ENCODE results near the gene HBP1. TPM values are rescaled to one million over a fixed set of nuclear protein-coding genes. Genes with fewer than 3 reads are reported as not detected.
"Not testable (repeated sequence)": the region's sequence is repeated elsewhere in the genome, so short reads cannot be mapped to it uniquely, and the experiment has no call there.

HBP1 gene, protein sequence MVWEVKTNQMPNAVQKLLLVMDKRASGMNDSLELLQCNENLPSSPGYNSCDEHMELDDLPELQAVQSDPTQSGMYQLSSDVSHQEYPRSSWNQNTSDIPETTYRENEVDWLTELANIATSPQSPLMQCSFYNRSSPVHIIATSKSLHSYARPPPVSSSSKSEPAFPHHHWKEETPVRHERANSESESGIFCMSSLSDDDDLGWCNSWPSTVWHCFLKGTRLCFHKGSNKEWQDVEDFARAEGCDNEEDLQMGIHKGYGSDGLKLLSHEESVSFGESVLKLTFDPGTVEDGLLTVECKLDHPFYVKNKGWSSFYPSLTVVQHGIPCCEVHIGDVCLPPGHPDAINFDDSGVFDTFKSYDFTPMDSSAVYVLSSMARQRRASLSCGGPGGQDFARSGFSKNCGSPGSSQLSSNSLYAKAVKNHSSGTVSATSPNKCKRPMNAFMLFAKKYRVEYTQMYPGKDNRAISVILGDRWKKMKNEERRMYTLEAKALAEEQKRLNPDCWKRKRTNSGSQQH
- polyA plus RNA-seq, result 100 to 1,000 TPM in 1 of 3 donors, 10 to 100 TPM in 2; 42.8 to 107 (median 51.9) TPM

DNA sequence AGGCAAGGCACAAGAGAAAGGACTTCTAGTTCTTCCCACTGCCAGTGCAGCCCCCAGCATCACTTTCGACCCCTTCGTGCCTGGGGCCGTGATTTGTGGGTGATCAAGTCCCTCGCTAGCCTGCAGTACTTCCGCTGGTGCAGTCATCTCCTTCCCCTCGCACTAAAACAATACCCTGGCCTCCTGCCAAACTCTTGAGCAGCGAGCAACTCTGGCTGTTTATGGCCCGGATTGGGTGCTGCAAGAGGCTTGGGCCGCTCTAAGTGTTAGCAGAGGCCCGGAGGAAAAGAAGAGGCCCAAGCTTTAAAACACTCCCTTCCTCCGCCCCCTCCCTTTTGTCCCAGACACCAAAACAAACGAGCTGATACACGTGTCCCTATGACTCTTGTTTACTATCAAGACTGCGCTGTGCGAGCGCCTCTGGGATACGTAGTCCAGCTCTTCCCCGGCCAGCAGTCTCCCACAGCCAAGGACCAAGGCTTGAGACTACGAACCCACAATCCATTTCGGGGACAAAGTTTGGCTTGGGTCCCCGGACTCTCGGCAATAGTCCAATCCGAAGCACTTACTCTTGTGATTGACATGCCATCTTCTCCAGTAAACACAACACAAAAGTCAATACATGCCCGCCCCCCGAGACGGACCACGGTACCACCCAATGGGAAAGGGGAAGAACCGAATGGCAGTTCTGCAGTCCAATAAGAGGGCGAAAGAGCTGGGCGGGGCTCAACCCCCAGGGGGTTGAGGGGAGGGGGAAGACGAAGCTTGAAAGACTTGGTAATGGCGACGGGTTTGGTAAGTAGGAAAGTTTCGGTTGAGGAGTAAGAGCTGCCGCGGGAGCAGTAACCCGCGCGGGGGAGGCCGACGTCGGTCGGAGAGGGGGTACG lies at the start of gene HBP1:
Gene HBP1, plus strand, starts transcription at position 771 of the 887 bp plus-strand sequence. CDS start 10,891 bp downstream, outside the sequence.
- peaks cover 41 to 59% of the 10 kb centered on the region in 2 donors for H3K4me1 Mint-ChIP-seq
- DNase-seq, result peak; percentile 99
- no peaks in the 10 kb centered on the region for H3K9me3 Mint-ChIP-seq
- peak within 1 kb of the TSS; percentile 97 to 100 (median 99) for H3K27ac Mint-ChIP-seq
- peak within 1 kb of the TSS; percentile 91 to 100 (median 96) for H3K4me3 Mint-ChIP-seq
- H3K27me3 Mint-ChIP-seq (ENCODE audit: low read depth in 3 of 3), result peaks cover 14 to 26% (median 23%) of the 10 kb centered on the region in 3 donors
- no peaks in the 10 kb centered on the region for H3K36me3 Mint-ChIP-seq

- Mint-ChIP-seq H3K4me1 (no peaks in the 10 kb centered on the region), H3K36me3 (no peaks in the 10 kb centered on the region), H3K27ac (no peak overlapping the region), H3K4me3 (no peak overlapping the region), H3K27me3 (ENCODE audit: low read depth in 3 of 3) (peaks cover 0 to 11% (median 3%) of the 10 kb centered on the region in 3 donors), H3K9me3 (no peaks in the 10 kb centered on the region)
- no peak for DNase-seq
Measured at GRCh38 chr7:107119376-107120105, 49.3 kb upstream of the HBP1 start.

GRCh38 chr7:107122486-107122911 lies 46.3 kb upstream of the HBP1 start:
- Mint-ChIP-seq H3K27me3 (ENCODE audit: low read depth in 3 of 3) (peaks cover 0 to 15% (median 10%) of the 10 kb centered on the region in 3 donors), H3K9me3 (no peaks in the 10 kb centered on the region), H3K36me3 (no peaks in the 10 kb centered on the region), H3K4me1 (peaks cover 17 to 24% of the 10 kb centered on the region in 2 donors), H3K4me3 (no peak overlapping the region), H3K27ac (no peak overlapping the region)
- DNase-seq, result no peak

DNA sequence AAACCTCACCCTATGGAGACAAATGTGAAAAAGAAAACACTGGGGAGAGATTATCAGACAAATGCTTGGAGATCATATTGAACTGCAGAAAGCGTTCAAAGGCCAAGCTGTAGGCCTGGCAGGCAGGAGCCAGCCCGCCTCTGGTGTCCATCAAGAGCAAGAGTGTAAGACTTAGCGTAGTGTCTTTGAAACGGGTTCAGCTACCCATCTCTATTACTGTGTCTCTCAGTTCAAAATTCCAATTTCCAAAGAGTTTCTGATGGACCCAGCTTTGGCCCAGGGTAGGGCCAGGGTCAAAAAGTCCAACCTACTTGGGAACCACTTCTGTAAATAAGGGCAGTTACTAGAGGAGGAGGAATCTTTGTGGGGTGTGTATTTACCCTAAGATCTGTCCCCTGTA lies 45.4 kb upstream of the HBP1 start:
- Mint-ChIP-seq H3K9me3 (no peaks in the 10 kb centered on the region), H3K4me3 (no peak overlapping the region), H3K36me3 (no peaks in the 10 kb centered on the region), H3K27ac (no peak overlapping the region), H3K4me1 (peaks cover 17 to 24% of the 10 kb centered on the region in 2 donors), H3K27me3 (ENCODE audit: low read depth in 3 of 3) (peaks cover 0 to 11% (median 10%) of the 10 kb centered on the region in 3 donors)
- no peak for DNase-seq

DNA sequence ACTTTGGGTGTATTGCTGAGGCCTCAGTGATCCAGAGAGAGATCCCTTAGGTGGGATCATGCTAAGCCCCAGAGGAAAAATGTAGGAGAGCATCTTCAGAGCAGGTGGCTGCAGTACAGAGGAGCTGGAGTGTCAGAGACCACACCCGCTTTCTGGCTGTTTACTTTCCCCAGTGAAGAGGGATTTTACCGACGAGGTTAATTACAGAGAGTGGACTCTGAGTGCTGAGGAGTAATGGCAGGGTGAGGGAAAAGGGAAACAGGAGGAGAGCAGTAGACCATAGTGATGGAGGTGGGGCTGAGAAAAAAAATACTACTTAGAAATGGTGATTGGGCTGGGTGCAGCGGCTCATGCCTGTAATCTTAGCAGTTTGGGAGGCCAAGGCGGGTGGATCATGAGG lies 43.3 kb upstream of the HBP1 start:
- no peak for DNase-seq
- Mint-ChIP-seq H3K27me3 (ENCODE audit: low read depth in 3 of 3) (peaks cover 0 to 8% (median 4%) of the 10 kb centered on the region in 3 donors), H3K4me3 (peak overlapping the region; percentile 68 to 88 (median 84)), H3K27ac (peak overlapping the region; percentile 62 to 93 (median 91)), H3K9me3 (no peaks in the 10 kb centered on the region), H3K36me3 (no peaks in the 10 kb centered on the region), H3K4me1 (peaks cover 17 to 24% of the 10 kb centered on the region in 2 donors)

DNA sequence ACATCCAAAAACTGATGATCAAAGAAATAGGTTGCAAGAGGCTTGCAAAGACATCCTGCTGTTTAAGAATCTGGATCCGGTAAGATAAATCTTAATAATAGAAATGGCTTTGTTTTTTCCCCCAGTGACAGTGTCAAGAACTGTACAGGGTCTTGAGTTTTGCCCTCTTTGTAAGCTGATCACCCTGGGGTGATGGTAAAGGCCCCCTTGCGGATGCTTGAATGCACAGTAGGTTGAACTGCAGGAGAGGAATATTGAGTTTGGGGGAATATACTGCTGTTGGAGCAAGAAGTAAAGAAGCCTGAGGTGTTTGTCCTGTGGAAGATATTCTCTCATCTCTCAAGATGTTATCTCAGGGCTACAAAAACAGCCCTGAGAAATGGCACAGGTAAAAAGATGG lies 40.6 kb upstream of the HBP1 start:
- peaks cover 17 to 24% of the 10 kb centered on the region in 2 donors for H3K4me1 Mint-ChIP-seq
- H3K9me3 Mint-ChIP-seq, result peaks cover 0 to 1% (median 0%) of the 10 kb centered on the region in 6 donors
- H3K36me3 Mint-ChIP-seq, result no peaks in the 10 kb centered on the region
- no peak overlapping the region for H3K4me3 Mint-ChIP-seq
- H3K27ac Mint-ChIP-seq, result peak overlapping the region in 5 of 6 donors; percentile 20 to 87 (median 67)
- DNase-seq, result no peak
- peaks cover 0 to 8% (median 4%) of the 10 kb centered on the region in 3 donors for H3K27me3 Mint-ChIP-seq (ENCODE audit: low read depth in 3 of 3)

DNA sequence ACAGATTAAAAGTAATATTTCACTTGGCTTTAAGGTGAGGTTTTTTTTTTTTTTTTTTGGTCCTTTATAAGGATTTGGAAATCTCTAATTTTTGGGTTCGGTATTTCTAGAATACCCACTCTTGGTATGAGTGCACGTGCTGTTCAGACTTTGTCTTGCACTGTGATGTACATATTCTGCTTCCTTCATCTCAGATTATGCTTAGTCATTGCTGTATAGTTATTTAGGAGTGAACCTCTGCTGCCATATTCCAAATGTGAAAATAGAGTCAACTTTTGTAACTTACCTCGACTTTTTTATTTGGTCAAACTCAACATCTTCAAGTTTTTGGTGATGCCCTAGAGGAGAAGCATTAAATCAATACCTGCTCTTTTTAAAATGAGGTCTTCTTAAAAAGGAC lies 40.1 kb upstream of the HBP1 start:
- peaks cover 0 to 8% (median 4%) of the 10 kb centered on the region in 3 donors for H3K27me3 Mint-ChIP-seq (ENCODE audit: low read depth in 3 of 3)
- H3K36me3 Mint-ChIP-seq, result no peaks in the 10 kb centered on the region
- no peak for DNase-seq
- no peak overlapping the region for H3K4me3 Mint-ChIP-seq
- peak overlapping the region in 3 of 6 donors; percentile 6 to 77 (median 72) for H3K27ac Mint-ChIP-seq
- peaks cover 17 to 24% of the 10 kb centered on the region in 2 donors for H3K4me1 Mint-ChIP-seq
- H3K9me3 Mint-ChIP-seq, result peaks cover 0 to 1% (median 0%) of the 10 kb centered on the region in 6 donors

GRCh38 chr7:107130487-107131220 lies 38.1 kb upstream of the HBP1 start:
- Mint-ChIP-seq H3K27ac (no peak overlapping the region), H3K27me3 (ENCODE audit: low read depth in 3 of 3) (peaks cover 0 to 5% (median 4%) of the 10 kb centered on the region in 3 donors), H3K9me3 (peaks cover 0 to 1% (median 0%) of the 10 kb centered on the region in 6 donors), H3K4me3 (no peak overlapping the region), H3K4me1 (peaks cover 11 to 16% of the 10 kb centered on the region in 2 donors), H3K36me3 (no peaks in the 10 kb centered on the region)
- no peak for DNase-seq

DNA sequence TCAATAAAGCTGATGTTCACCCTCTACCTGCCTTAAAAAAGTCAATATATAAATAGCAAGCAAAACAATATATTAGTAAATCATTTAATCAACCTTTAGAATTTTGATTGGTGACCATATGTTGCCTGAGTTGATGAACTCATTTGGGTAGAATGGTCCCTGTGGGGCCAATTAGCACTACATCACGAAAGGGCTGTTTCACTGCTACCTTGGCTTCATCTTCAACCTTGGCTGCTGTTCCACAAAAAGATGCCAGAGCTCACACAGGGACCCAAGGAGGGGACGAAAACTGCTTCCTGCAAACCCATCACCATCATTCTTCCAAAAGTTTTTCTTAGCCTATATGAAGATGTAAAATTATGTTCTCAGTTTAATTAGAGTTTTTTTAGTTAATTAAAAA lies 35.4 kb upstream of the HBP1 start:
- no peaks in the 10 kb centered on the region for H3K36me3 Mint-ChIP-seq
- DNase-seq, result no peak
- H3K4me3 Mint-ChIP-seq, result no peak overlapping the region
- H3K4me1 Mint-ChIP-seq, result no peaks in the 10 kb centered on the region
- H3K27me3 Mint-ChIP-seq (ENCODE audit: low read depth in 3 of 3), result no peaks in the 10 kb centered on the region
- peaks cover 0 to 1% (median 0%) of the 10 kb centered on the region in 6 donors for H3K9me3 Mint-ChIP-seq
- no peak overlapping the region for H3K27ac Mint-ChIP-seq

- H3K27me3 Mint-ChIP-seq (ENCODE audit: low read depth in 3 of 3), result peaks cover 0 to 2% (median 2%) of the 10 kb centered on the region in 3 donors
- no peaks in the 10 kb centered on the region for H3K4me1 Mint-ChIP-seq
- no peak overlapping the region for H3K27ac Mint-ChIP-seq
Measured at GRCh38 chr7:107138696-107139420, 29.9 kb upstream of the HBP1 start.

GRCh38 chr7:107143875-107144274 lies 24.9 kb upstream of the HBP1 start:
- H3K27me3 Mint-ChIP-seq (ENCODE audit: low read depth in 3 of 3); H3K9me3 Mint-ChIP-seq; H3K4me1 Mint-ChIP-seq; H3K4me3 Mint-ChIP-seq; DNase-seq; H3K36me3 Mint-ChIP-seq; H3K27ac Mint-ChIP-seq: not testable (repeated sequence)

More at GRCh38 chr7:107138696-107139420, 29.9 kb upstream of the HBP1 start:
- Mint-ChIP-seq H3K9me3 (no peaks in the 10 kb centered on the region), H3K4me3 (no peak overlapping the region), H3K36me3 (no peaks in the 10 kb centered on the region)
- DNase-seq, result no peak

Measured in immature natural killer cell (primary cell).